Esophagus mucosa (tissue), 1 donor: ENCODE measurements around the gene ISX. TPM values are rescaled to one million over a fixed set of nuclear protein-coding genes. Genes with fewer than 3 reads are reported as not detected.

Source experiments
- ATAC-seq: fragments of 200-7000 bp; cut with Tn5 transposase; one replicate; pipeline ENCODE4 v1.9.1; 2020
- total RNA-seq: library from RNA; stranded (reverse); gene quantifications from one replicate; pipeline ENCODE4 v1.2.4, GENCODE V29; 2023
- donor health status: DM: yes; HTN: yes; CAD: no.

Gene ISX
- total RNA-seq, 1 donor from 2014 or later = not detected

DNA sequence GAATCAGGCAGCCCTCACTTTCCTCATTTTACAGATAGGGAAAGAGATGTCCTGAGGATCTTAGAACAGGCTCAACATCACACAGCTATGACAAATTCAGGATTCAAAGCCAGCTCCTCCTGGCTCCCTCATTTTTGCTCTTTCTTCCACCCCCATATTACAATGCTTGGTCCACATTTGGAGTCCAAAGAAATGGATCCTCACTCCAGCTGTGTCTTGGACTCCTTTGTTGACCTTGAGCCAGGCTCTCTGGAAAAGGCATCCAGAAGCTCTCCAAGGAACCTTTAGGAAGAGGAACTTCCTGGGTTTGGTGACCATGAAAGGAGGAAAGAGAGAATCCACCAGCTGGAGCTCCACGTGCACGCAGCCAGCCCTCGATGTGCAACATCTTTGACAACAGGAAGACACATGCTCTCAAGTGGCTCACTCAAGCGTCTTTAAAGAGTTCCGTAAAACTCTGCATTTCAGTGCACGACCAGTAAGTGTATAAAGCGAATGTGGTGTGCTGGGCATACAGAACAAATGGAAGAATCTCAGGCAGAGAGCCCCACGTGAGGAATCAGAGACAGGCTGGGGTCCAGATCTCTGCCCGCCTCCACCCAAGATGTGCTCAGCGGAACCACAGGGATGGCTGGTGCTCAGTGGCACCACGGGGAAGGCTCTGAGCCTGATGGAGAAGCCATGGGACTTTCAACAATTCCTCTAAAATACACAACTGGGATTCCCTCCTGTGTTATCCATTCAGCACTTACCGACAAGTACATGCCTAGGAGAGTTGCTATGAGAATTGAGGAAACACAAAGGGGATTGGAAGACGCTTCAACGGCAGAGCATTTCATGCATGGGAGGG, 48.4 kb downstream of the ISX start:
- no peak for ATAC-seq

DNA sequence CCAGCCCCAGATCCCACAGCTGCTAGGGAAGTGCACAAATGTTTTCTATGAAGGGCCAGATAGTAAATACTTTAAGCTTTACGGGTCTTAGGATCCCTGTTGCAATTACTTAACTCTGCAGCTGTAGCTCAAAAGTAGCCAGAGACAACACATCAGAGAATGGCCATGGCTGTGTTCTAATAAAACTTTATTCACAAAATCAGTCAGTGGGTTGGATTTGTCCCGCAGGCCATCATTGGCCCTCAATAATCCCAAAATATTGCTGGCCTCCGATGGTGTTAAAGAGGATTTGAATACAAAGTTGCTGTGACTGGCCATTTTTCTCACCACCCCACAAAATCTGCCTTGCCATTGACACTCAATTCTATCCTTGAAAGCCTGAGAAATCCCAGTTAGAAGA, 49.6 kb downstream of the ISX start:
- no peak for ATAC-seq

GRCh38 chr22:35116269-35116668, 50.3 kb downstream of the ISX start:
- ATAC-seq = no peak

DNA sequence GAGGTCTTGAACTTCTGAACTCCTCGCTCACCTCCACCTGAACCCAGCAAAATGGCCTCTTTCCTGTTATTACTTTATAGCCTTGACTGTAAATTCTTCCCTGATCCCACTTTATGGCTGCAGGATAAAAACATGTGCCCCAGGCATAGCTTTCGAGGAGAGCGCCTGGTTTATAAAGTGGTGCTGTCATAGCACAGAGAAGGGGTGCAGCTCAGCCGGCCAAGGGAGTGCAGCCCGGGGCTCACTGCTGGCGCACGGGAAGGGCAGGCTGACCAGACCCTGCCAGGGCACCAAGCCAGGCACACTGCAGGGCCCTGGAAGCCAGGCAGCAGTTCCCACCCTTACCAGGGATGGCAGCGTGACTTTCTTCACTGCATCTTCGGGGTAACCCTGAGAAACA, 50.9 kb downstream of the ISX start:
- no peak for ATAC-seq

- no peak for ATAC-seq
Measured at GRCh38 chr22:35119494-35119893, 53.5 kb downstream of the ISX start.

GRCh38 chr22:35124691-35125219, 58.8 kb downstream of the ISX start:
- no peak for ATAC-seq

GRCh38 chr22:35126993-35127392, 61.0 kb downstream of the ISX start:
- ATAC-seq = no peak

DNA sequence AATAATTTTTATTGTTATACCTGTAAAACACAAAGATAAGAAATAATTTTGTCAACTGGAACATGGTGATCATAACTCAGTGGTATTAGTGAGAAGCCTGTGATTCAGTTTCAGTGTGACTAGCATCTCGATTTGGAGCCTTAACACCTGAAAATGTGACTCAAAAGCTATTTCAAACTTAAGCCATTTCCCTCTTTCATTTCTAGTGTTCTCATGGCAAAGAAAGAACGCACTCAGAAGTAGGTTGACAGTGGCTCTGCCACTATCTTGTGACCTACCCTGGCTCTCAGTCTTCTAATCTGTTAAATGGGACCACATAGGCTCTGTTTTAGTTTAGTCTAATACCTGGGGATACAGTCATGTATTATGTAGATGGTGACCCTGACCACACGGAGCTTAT, 62.7 kb downstream of the ISX start:
- ATAC-seq = no peak

GRCh38 chr22:35131525-35132000, 65.6 kb downstream of the ISX start:
- no peak for ATAC-seq

- ATAC-seq = no peak
Measured at GRCh38 chr22:35132568-35132967, 66.6 kb downstream of the ISX start.

- ATAC-seq = no peak
Measured at GRCh38 chr22:35133702-35134380, 67.9 kb downstream of the ISX start.

DNA sequence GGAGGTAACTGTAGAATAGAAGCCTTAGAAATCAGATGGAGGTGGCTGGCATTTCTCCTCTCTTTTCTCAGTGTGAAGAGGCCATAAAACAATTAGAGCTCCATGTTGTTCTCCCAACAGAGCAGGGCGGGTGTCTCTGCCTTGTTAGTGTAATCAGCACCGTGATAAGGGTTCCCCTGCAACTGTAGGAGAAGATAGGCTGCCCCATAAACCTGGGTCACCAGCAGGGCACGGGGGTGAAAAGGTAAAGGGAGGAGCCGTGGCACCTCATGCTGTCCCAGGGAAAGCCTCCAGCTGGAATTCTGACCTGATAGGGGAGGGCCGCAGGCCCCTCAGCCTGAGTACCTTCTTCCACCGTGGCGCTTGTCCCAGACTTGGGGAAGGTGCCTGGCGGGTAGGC, 68.7 kb downstream of the ISX start:
- ATAC-seq = no peak

DNA sequence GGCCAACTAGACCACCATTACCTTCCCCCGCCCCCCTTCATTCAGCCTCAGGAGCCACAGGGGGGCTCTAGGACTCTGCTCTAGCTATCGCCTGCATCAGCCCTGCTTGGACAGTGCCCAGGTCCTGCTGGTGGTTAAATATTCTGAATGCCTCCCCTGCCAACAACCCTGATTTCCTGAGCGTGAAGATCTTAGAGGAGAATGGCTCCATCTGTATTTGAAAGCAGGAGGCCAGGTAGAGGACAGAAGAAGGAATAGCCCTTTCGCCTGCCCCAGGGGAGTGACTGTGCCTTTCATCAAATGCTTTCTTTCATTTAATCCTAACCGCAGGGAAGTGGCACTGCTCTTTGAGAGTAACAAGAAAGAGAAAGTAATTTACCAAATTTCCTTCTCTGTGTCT, 69.2 kb downstream of the ISX start:
- no peak for ATAC-seq

Other genes with a start within 250 kb of the ISX start
- 13.1 TPM for gene HMGXB4, start 191.3 kb downstream of the ISX start, total RNA-seq
- 88.2 TPM for gene TOM1, start 233.7 kb downstream of the ISX start, total RNA-seq